Endometrium (tissue), 2 donors: ENCODE data around the gene ZNF618.
"Not testable (repeated sequence)": the region's sequence is repeated elsewhere in the genome, so short reads cannot be mapped to it uniquely, and the experiment has no call there.

Source experiments
- FAIRE-seq: peaks from 2 replicates; lab custom pipeline; 2012; peaks lifted over from hg19 to GRCh38; lab: Jason Lieb, UNC
- donor health status: control.
- donor health status: control.

The ZNF618 gene

DNA sequence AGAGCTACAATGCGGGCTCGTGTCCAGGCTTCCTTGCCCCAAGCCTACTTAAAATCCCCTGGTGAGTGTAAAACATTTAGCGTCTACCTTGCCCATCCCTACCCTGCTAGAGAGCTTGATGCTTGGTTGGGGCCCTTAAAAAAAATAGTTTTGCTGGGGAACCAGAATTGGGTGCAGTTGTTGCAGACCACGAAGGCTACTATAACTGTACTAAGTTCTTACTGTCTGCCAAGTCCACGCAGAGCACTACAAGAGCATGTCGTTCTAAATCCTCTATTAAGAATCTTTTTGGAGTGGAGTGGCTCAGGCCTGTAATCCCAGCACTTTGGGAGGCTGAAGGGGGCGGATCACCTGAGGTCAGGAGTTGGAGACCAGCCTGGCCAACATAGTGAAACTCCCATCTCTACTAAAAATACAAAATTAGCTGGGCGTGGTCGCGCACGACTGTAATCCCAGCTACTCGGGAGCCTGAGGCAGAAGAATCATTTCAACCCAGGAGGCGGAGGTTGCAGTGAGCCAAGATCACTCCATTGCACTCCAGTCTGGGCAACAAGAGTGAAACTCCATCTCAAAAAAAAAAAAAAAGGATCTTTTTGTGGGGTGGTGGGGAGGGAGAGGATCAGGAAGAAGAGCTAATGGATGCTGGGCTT is 206.8 kb downstream of the ZNF618 start:
- not testable (repeated sequence) for FAIRE-seq

DNA sequence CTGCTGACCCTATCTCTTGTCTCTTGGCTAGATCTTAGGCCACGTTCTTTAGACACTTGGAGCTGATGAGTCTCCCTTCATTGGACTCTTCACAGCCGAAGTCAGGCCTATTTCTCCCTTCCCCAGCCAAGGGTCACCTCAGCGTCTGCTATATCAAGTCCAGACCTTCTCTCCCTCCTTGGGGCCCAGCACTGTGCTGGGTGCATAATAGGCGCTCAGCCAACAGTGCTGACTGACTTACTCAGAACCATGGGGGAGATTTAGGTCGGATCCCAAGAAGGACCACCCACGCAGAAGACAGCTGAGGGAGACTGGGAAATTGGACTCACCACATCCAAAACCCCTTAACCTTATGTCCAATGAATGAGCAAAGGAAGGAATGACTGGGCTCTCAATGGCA is 207.6 kb downstream of the ZNF618 start:
- no peak for FAIRE-seq

DNA sequence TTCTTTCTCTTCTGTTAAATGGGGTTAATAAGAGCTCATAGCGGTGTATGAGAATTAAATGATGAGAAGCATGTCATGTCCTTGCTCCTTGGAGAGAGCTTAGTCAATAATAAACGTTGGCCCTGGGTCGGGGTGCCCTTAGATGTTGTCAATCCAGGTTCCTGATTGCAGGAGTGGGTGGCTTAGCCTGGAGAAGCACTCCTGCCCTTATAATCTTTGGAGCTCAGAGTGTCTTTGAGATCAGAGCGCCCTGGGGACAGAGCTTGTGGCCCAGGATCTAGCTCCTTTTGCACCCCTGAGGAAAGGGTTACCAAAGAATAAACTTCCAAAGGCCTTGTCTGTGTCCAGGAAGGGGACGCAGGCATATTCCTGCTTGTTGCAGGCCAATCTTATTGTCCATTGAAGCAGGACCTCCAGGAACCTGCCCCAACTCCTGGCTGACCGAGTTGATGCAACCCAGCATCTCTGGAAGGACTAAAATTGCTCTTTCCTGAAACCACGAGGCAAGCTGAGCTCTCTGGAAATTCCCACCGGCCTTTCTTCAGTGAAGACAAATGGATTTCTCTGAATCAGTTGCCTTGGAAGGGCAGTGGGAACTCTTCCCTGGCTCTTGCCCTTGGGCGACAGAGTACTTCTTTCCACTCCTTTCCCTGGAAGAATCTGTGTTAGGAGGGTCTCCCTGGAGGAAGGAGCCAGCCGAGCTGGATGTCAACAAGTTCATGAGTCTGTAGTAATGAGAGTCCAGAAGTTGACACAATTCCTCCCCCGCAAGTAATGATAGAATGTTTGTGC is 208.4 kb downstream of the ZNF618 start:
- no peak for FAIRE-seq

DNA sequence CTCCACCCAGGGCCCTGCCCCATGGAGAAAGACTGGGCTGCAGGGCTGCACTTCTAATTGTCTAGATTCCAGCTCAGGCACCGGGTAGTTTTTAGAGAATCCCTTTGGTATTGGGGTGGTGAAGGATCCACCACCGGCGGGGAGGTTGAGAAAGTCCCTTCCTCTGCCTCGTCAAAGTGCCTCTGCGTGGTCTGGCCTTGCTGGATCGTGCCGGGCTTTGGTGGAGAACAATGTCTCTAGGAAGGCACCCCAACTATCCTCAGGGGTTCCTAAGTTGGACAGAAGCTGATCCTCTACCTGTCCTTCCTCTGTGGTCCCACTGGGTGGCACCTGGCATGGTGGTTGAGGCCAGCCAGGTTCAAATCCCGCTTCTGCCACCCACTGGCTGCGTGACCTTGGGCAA is 209.3 kb downstream of the ZNF618 start:
- no peak for FAIRE-seq

DNA sequence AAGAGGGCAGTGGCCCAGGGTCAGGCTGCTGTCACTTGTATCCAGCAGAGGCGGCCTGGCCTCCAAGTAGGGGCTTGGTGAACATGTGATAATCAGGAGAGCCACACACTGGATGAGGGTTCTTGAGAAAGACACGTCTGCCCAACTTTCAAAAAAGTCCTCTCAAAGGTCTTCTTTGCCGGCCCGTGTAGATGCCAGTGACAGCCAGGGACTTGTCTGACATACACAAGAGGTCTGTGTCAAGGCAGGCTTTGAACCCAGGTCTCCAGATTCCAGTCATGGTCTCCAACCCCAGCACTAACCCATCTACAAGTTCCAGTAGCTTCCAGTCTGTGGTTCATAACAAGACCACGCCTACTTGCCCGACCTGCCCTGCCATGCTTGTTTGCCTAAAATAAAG is 209.9 kb downstream of the ZNF618 start:
- FAIRE-seq = no peak

DNA sequence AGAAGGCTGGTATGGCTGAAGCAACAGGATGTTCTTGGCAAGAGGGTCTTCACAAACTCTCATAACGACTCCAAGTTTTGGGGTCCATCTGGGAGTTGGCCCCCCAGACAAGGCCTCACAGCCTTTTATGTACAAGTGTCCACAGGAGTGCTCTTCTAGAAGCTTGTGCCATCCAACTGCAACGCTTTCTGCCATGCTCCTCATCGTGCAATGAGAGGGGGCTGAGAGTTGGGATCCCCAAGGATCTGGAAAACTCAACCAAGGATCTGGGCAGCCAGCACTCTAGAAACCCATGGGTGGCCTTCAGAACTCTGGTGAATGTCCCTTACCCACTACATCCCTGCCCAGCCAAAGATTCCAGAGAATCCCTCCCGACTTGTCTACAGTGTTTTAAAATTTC is 210.5 kb downstream of the ZNF618 start:
- no peak for FAIRE-seq

DNA sequence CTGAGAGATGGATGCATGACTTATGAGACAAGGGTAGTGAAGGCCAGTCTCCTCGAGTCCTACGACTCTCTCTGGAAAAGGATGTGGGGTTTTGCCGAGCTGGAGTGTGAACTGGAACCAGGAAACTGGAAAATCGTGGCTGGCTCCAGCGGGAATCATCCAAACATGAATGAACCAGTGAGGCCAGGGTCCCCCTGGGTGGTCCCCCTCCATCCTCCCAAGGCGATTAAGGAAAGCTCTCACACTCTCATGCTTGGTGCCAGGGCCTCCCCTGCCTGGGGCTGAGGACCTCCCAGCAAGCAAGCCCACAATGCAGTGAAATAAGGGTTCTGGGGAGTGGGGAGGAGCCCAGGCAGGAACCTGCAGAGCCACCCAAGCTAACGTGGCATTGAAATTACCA is 211.6 kb downstream of the ZNF618 start:
- FAIRE-seq = no peak

DNA sequence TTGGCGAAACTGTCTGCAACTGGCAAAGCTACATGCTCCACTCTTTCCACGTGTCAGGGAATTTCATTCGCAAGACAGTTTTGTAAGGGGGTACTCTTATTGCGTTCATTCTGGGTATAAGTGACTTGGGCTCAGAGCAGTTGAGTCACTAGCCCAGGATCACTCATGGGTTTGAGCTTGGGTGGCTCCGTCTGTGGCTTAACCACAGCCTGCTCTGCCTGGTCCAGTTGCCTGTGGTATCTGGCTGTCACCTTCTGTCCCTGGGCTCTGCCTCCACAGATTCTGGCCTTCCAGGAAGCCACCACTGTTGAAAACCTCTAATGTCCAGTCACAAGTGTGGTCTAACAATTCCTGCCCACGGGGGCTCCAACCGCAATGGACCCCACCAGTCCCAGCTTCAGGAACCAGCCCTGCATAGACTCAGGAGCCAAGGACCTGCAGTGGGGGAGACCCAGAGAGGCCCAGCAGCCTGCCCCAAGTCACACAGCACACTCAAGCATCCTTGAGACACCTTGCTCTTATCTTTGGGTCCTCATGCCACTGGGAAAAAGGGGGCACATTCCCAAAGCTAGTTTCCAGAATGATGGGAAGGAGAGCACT is 212.6 kb downstream of the ZNF618 start:
- FAIRE-seq = no peak

DNA sequence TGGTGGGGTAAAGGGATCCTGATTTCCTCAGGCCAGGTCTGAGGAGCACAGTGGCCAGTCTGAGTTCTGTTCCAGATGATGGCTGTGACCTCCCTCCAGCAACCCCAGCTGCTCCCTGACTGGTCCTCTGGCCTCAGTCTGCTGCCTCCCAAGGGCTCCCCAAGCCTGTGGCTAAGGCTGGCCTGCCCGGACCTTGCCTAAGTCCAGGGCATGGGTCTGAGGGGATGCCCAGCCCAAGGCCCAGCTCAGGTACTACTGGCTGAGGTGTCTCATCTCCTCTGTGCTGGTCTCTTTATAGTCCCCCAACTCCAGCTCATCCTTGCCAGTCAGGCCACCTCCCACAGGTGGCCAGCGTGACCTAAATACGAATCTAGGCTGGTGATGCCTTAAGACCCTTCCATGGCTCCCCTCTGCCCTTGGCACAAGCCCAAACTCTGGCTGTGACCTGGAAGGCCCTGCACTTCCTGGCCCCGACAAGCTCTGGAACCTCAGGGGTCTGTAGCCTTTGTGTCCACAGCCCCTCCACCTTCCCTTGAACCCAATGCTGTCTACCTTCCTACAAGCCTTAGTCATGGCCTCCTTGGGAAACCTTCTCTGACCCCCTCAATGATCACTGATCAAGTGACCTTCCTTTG is 213.2 kb downstream of the ZNF618 start:
- FAIRE-seq = no peak

DNA sequence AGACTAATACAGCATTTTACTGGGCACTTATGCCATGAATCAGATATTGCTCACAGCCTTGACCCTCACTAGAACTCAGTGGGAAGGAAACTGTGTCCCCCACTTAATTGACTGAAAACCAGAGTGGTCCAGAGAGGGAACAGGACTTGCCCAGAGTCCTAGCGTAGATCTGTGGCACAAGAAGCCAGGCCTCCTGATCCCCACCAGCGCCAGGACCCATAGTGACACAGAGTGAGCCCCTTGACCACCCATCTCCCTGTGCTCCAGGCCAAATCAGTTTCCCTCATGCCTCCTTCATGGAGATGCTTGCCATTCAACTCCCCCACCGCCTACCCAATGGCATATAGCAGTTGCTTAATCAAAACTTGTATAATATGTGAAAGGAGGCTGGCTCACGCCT is 214.7 kb downstream of the ZNF618 start:
- no peak for FAIRE-seq

DNA sequence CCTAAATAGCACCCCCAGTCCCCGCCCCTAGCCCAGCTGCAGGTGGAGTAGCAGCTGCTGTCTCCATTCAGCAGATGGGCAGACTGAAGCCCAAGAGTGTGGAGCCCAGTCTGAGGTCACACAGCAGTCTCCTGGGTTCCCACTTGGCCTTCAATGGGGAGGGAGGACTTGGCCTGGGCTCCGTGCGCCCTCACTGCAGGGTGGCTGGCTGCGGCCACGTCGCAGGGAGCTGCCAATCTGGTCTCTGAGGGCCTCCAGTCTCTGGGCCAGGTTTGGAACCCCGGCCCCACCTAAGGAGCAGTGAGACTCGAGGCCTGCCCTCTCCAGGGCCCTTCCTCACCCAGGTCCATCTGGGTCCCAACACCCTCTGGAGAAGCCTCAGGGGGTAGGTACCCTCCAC is 215.6 kb downstream of the ZNF618 start:
- no peak for FAIRE-seq

DNA sequence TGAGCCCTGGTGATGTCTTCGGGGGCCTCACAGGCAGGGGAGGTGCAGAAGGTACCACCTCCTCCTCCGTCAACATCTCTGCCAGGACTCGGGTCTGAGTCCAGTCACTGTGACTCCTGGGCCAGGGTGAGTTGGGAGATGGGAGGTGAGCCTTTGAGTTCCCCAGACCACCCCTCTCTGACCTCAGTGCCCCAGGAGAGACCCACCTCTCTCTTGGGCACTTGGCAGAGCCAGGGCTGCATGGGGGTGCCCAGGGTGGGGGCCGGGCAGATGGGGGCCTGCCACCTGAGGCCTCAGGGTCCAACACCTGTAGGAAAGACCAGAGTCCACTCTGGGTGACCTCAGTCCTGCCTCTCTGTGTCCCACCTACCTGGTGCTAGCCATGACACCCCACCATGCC is 216.2 kb downstream of the ZNF618 start:
- FAIRE-seq = no peak

DNA sequence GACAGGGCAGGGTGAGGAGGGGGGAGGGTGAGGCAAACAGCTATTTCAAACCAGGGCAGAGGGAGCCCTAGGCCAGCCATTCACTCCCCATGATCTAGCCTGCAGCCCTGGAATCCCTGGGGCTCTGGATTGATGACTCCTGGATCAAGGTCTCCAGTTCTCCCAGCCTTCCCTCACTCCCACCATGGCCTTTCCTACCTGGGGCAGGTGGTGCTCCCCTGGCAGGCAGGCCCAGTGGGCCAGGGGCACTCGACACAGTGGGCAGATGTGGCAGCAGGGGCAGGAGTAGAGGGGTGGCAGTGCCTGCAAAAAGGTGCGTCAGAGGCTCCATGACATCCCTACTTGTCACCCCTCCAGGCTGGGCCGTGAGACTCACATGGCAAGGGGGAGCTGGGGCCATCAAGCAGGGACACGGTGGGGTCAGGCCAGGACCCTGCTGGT is 216.9 kb downstream of the ZNF618 start:
- no peak for FAIRE-seq

DNA sequence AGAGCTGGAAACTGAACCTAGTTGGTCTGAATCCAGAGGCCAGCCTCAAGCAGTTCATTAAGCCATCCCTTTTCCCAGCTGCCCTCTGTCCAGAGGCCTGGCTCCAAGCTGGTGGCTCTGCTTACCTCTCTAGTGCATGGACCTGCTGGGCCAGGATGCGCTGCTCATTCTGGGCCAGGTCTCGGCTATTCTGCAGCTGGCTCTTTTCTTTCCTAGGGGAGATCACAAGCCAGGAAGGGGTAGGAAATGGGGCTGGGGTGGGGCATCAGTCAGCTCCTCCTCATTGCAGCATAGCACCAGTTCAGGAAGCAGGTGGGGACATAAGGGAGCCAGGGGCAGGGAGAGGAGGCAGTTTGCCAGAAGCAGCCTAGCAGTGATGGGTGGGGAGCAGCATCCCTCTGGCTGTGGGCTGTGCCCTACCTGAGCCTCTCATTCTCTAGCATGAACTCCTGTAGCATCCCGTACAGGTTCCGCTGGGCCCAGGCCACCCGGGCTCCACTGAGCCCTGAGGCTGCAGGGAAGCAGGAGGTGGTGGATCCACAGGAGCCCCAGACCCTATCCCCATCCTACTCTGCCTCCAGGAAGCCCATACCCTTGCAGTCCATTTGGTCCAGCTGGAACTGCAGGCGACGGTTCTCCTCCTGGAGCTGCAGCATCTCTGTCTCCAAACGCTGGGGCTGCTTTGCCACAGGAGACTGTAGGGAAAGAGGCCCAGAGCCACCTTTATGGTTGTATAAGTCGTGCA is 217.8 kb downstream of the ZNF618 start:
- FAIRE-seq = no peak

DNA sequence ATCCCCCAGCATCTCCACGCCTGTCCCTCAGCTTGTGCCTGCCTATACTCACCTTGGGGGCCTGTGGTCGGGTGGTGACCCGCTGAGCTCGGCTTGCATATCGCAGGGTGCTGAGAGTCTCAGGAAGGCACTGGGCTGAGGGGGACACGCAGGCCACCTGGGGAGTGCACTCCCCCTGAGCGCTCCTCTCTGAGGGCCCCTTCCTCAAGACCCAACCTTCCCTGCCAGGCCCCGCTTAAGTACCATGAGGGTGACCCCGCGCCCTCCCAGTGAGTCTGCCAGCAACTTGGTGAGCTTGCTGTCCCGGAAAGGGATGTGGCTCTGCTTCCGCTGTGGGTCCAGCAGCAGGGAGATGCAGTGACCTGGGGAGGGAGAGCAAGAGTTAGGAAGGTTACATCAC is 218.9 kb downstream of the ZNF618 start:
- no peak for FAIRE-seq

DNA sequence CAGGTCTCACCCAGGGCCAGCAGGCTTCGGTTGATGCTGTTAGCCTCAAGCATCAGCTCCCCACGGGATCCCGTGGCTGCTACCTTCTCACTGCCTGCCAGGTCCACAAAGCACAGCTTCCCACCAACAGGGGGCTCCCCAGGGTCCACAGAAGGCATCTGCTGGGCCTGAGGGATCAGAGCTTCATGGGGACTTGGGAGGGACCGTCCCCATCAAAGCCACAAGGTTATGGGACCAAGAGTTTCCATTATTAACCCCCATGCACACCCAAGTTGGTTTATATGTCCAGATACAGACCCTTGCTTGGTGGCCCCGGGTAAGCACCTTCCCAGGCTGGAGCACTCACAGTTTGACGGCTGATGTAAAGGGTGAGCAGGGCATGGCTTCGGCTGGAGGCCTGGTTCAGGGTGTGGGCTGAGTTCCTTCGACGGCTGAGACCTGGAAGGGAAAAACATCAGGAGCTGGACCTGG is 220.0 kb downstream of the ZNF618 start:
- FAIRE-seq = no peak

DNA sequence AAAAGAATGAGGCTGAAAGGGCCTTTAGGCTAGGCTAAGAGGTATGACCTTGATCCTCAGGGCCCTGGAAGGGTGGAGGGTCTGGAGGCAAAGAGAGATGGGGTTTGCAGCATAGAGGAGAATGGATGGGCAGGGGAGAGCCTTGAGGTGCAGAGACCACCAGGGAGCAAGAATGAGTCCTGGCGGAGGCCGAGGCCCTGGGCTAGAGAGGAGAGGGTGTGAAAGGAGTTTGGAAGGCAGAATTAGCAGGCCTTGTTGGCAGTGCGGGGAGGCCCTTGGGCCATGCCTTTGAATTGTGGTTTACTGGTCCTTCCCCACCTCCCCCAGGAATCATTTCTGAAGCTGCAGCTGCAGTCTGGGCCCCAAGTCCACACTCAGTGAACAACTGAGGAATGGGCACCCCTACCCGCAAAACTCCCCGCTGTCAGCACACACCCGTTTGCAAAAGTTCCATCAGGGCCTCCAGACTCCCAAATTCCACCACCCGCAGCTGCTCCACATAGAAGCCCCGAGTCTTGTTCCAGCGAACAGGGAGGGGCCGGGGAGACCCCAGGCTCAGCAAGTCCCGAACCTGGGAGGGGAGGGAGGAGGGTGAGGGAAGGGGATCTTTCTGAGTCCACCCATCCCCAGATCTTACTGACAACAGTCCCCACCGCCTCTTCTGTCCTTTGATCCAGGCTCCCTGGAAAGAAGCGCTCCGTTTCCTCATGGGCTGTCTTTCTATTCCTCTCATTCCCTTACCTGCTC is 220.9 kb downstream of the ZNF618 start:
- no peak for FAIRE-seq

DNA sequence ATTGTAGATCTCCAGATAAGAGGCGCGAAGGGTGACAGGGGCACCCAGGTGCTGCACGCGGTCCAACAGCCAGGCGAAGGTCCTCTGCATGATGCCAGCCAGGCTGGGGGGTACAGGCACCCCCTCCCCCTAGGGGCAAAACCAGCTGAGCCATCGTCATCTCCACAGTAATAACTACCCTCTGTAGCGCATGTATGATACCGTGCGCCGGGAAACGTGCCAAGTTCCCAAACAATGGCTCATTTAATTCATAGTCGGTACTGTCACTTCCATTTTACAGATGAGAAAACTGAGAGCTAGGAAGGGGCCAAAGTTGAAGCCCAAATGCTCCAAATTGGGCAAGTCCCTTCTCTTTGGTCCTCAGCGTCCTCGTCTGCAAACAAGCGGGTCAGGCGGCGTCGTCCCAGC is 221.5 kb downstream of the ZNF618 start:
- no peak for FAIRE-seq

DNA sequence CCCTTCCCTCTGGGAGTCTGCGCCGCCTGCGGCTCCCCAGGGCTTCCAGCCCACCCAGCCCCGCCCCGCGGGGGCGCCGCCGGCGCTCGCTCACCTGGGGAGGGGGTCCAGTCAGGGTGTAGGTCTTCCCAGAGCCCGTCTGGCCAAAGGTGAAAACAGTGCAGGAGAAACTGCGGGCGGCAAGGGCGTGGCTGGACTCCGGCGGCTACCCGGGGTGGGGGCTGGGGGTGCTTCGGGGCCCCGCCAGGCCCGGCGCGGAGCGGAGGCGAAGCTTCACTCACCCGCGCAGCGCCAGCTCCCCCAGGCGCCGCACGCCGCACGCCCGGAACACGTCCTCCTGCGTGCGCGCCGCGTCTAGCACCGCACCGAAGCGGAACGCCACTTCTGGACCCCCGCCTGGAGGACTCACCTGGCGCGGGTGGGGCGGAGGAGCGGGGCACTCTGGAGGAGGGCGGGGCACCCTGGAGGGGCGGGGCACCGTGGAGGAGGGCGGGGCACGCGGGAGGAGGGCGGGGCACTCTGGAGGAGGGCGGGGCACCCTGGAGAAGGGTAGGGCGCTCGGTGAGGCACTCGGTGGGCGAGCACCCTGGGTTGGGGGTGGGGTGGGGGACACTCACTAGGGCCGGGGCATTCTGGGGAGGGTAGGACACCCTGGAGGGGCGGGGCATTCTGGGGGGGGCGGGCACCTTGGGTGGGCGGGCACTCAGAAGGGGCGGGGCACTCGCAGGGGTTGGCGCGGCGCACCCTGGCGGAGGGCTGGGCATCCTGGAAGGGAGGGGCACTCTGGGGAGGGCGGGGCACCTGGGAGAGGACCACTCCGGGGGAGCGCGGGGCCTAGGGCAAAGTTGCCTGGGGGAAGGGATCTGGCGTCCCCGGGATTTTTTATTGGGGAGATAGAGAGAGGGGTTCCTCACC is 222.2 kb downstream of the ZNF618 start:
- no peak for FAIRE-seq

DNA sequence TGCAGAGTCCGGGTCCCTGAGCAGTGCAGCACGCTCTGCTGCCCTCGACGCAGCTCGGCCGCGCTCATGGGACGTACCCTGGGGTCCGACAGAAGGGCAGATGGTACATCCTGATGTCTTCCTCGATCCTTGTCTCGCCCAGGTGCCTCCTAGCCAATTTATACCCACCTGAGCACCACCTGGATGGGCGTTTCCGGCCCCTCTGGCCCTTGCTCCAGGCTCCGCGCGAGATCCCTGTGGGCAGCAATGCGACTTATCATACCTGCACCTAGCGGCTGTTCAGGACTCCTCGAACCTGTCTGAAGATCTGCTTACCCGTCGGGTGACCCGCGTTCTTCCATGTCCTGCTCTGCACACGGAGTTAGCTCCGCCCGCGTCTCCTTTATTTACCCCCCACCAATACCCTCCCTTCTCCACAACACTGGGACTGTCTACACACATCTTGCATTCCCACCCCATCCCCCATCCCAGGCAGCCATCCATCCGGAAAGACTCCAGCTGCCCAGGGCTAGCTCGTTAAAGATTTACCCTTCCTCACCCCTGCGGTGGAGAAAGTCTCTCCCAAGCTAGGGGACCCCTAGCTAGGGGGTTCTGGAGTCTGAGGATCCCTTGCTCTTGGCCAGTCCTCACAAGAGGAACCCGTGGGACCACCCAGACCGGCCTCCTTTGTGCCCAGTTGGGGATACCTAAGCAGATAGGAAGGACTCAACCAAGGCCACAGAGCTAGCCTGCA is 223.0 kb downstream of the ZNF618 start, which contains the start of gene KIF12:
Gene KIF12, minus strand, starts transcription at position 357 of the 733 bp plus-strand sequence. Its CDS starts 16 bp downstream, at position 341.
- no peak for FAIRE-seq
